Breast epithelium (tissue), 3 donors: ENCODE results near the gene RPS21.

ENCODE experiments used
- CTCF ChIP-seq, 3 donors: fragments of 450-650 bp; IDR thresholded peaks; one replicate each; pipeline ENCODE4 v1.5.1; 2016 to 2017; ENCODE audit warnings: antibody characterized with exemption in 3 of 3, mild to moderate bottlenecking in 3 of 3, moderate library complexity in 3 of 3
- POLR2A ChIP-seq: fragments of 450-650 bp; IDR thresholded peaks from one replicate; pipeline ENCODE4 v1.6.1; 2016; ENCODE audit warnings: antibody characterized with exemption, mild to moderate bottlenecking, moderate library complexity

- TF ChIP-seq POLR2A: no peak
- TF ChIP-seq CTCF (IDR thresholded peaks at IDR 0.05): no peak
Measured at GRCh38 chr20:62404112-62404665, 17.3 kb downstream of the RPS21 start.
